Smooth muscle cell of the brain vasculature (primary cell): ENCODE results near the gene TACC2.

Experiments used
- DNase-seq: peaks from one replicate; pipeline ENCODE4 v3.0.0-alpha.2; 2012; ENCODE audit warnings: low read depth, low spot score

TACC2 gene

DNA sequence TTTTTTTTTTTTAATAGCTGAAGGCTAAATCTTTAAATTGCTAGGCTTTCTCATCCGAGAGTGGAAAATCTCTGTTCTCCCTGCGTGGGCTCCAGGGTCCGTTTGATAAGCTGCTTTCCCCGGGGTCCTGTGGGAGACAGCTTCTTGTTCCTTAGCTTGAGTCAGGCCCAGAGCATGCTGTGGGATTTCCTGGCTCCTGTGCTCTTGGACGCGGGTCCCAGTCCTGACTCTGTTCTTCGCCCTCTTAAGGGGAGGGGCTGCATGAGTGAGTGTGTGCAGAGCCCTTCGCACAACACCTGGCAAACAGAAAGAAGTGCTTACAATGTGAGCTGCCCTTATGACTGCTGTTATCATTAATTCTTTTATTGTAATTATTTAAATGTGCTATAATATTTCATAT, 133.5 kb downstream of the TACC2 start:
- DNase-seq: no peak

DNA sequence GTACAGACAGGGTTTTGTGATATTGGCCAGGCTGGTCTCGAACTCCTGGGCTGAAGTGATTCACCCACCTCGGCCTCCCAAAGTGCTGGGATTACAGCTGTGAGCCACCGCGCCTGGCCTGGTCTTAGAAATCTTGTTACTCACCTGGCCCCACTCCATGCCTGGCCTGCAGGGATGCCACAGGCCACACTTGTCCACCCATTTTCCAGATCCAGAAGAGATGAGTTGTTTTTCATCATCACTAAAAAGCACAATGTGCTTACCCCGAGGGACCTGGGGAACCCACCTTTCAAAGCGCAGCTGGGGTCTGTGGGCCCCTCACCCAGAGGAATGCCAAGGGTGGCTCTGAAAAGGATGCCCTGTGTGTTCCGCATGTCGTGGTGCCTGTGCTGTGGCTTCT, 134.2 kb downstream of the TACC2 start:
- DNase-seq: no peak

DNA sequence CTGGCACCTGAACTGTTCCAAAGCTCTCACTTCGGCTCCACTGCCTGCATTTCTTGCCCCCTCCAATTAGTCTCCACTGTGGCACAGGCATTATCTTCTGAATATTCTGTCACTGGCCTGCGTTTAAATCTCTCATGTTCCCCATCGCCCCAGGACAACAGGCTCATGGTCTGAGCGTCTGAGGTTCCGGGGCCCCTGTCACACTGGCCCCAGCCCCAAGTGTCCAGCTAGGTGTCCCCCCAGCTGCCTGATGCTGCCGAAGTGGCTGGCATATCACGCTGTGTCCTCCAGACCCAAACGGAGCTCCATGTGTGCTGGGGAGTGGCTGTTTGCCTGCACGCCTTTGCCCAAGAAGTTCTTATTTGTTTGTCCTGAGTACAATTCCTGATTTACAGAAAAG, 135.4 kb downstream of the TACC2 start:
- DNase-seq: no peak

GRCh38 chr10:122124808-122125207, 135.8 kb downstream of the TACC2 start:
- no peak for DNase-seq

DNA sequence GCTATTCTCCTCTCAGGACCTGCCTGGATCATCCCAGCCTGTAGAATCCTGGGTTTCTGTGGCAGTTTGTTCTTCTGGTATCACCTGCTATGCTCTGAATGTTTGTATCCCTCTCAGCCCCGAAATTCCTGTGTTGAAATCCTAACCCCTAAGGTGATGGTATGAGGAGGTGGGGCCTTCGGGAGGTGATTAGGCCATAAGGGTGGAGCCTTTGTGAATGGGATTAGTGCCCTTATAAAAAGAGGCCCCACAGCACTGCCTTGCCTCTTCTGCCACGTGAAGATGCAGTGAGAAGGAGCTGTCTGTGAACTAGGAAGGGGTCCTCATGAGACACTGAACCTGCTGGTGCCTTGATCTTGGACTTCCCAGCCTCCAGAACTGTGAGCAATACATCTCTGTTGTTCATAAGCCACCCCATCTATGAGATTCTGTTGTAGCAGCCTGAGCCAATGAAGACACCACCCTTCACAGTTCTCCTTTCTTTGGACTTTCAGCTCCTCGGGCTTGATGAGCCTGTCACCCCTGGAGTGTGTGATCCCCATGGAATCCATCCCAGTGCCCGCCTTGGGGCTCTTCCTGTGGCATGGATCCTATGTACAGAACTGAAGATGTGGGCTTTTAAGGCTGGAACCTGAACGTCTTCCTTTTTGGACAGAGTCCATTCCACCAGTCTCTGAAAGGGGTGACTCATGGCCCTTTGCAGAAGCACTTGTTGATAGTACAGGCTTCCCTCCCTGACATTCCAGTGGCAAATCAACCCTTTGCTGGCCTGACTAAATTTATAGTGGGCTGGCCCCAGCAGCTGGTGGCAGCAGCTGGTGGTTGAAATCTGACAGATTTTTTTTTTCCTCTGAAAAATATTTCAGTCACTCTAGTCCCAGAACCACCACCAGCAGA, 138.0 kb downstream of the TACC2 start:
- DNase-seq: no peak

- no peak for DNase-seq
Measured at GRCh38 chr10:122127943-122128342, 139.0 kb downstream of the TACC2 start.

DNA sequence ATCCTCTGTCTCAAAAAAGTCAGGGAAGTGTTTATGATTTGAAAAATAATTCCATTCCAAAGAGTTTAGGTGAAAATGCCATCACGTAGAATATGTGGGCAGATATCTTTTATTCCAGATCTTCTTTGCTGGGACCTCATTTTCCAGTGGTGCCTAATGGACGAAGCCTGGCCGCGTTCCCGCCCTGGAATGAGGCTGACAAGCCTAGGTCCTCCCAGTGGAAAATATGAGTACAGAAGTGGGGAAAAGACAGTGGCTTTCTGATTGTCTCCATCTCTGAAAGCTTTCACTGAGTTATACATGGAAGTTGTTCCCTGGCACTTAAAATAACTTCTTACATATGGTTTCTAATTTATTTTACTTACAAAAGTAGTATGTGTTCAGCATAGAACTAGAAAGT, 139.4 kb downstream of the TACC2 start:
- no peak for DNase-seq

- no peak for DNase-seq
Measured at GRCh38 chr10:122130474-122131110, 141.6 kb downstream of the TACC2 start.

DNA sequence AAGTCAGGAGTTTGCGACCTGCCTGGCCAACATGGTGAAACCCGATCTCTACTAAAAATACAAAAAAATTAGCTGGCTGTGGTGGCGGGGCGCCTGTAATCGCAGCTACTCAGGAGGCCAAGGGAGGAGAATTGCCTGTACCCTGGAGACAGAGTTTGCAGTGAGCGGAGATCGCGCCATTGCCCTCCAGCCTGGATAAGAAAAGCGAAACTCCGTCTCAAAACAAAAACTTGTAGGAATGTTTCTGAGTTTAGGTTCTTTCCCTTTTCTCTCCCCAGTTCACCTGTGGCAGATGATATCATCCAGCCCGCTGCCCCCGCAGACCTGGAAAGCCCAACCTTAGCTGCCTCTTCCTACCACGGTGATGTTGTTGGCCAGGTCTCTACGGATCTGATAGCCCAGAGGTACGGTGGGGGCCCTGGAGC, 143.4 kb downstream of the TACC2 start:
- no peak for DNase-seq

- DNase-seq: no peak
Measured at GRCh38 chr10:122132882-122133565, 144.1 kb downstream of the TACC2 start.

GRCh38 chr10:122135251-122136025, 146.5 kb downstream of the TACC2 start:
- no peak for DNase-seq

DNA sequence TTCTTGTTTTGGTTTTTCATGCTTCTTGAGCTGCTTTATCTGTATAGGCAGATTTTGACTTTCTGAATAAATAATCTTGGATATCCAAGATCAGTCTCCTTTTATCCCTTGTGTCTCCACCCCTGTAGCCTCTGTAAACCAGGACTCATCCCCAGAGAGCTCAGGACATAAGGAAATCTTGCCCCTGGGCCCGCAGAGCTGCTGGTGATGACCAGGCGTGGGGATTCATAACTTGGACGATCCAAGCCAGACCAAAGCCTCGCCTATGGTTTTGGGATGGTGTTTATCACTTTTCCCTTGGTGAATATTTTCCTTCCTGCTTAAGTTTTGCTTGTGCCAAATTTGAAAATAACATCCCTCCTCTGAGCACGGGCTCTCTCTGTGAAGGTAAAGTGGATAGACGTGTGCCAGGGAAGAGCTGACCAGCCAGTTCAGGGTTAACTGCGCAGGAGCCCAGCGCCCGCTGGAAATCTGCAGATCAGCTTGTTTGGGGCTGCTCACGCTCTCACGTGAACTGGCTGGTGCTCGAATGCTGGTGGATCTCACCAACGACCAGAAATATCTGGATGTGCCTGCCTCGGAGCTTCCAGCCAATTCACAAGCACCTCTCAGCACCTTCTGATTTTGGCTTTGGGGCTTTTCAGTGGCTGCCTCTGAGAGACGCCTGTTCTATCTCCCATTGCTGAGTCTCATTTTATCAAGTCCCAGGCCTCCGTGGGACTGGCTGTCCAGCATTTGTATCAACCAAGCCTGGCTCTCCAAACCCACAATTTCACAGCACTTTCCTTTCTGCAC, 150.1 kb downstream of the TACC2 start:
- DNase-seq: no peak

- DNase-seq: no peak
Measured at GRCh38 chr10:122139627-122140170, 150.7 kb downstream of the TACC2 start.

- no peak for DNase-seq
Measured at GRCh38 chr10:122140461-122140902, 151.5 kb downstream of the TACC2 start.

DNA sequence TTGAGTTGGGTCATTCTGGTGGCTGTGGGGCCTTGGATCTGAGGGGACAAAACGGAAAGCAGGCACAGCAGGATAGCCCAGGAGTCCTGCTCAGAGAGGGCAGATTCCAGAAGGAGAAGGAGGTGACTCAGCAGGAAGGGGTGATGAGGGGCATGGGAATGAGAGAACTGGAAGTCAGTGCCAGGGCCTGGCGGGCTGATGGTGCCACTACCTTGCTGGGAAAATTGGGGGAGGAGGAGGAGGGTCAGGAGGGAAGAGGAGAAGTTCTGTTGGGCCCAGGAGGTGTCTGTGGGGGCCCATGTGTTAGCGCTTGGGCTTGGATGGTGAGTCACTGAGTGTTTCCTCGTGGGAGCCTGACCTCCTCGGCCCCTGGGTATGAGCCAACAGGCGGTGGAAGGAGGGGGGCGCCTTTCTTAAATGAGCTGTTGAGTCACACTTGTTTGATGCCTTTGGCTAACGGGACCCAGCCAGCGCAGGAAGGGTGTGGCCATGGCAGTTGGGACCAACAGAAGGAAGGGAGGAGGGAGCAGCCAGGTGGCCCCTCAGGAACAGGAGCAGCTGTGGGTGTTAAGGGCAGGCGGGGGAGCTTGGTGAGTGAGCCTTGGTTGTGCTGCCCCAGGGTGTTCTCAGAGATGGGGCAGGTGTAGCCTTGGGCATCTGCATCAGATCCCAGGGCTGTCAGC, 152.1 kb downstream of the TACC2 start:
- DNase-seq: peak; percentile 93

GRCh38 chr10:122141821-122142640, 153.1 kb downstream of the TACC2 start:
- DNase-seq: no peak

DNA sequence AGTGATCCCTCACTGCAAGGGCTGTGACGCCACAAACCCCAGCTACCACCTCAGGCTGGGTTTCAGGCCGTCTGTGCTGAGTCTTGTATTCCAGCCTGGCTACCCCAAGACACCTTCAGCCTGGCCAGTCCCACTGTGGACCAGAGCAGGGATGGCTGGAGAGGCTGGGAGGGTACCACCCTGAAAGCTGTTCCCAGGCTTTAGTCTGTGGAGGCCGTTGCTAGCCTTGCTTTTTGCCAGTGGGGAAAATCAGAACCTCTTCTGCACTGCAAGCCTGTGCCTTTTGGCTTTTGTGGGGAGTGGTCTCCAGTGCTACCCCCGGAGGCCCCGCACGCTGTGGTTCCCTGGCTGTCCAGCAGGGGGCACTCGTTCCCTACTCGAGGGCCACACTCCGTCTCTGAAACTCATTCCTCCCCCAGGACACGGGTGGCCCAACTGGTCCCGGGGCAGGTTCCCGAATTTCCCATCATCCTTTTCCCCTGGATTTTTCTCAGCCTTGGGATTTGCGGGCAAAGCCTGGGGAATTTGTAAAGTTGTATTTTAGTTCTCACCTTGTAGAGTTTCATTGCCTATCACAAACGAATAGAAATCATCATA, 153.8 kb downstream of the TACC2 start:
- no peak for DNase-seq

DNA sequence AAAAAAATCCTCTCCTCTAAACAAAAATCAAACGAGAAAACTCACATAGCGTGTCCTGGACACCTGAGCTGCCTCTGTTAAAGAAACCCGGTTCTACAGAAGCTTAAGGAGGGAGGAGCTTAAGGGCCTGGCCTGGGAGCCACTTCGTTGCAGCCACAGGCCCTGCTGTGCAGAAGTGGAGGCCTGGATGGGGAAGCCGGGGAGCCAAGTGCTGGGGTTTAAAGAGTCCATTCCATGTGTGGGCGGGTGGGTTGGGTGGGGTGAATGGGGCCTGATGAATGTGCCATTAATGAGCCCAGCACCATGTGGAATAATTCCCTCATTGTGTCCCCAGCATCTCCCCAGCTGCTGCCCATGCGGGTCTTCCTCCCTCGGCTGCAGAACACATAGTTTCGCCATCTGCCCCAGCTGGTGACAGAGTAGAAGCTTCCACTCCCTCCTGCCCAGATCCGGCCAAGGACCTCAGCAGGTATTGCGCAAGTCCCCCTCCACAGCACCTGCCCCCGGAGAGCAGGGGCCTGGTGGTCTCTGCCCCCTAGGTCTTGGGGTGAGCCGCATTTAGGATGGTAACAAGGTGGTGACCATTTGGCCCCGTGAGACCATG, 154.4 kb downstream of the TACC2 start:
- no peak for DNase-seq
